ENCODE data around the gene EHBP1. TPM values are rescaled to one million over a fixed set of nuclear protein-coding genes. Genes with fewer than 3 reads are reported as not detected.

The EHBP1 gene
- total and polyA plus RNA-seq, 2 donors (not counting 1 experiment from before 2014, with no cell fraction given) = 129 to 191 TPM

- peaks cover 3% of the 10 kb centered on the region for H3K36me3 ChIP-seq (ENCODE audit: control insufficient read depth, insufficient read depth, low read length)
- H3K4me1 ChIP-seq (ENCODE audit: control insufficient read depth, extremely low read depth, insufficient read depth, low read length) = no peaks in the 10 kb centered on the region
- no peak for DNase-seq (ENCODE audit: low read depth in 2 of 2)
- H3K9me3 ChIP-seq (ENCODE audit: control insufficient read depth, insufficient read depth, low read depth, low read length) = no peaks in the 10 kb centered on the region
- H3K4me2 ChIP-seq (ENCODE audit: extremely low read depth, insufficient read depth, low read length) = no peak overlapping the region
- H3K9ac ChIP-seq (ENCODE audit: insufficient read depth, low read length) = no peak overlapping the region
- no peak overlapping the region for H3K27ac ChIP-seq (ENCODE audit: insufficient read depth, low read length)
- peaks cover 1% of the 10 kb centered on the region for H4K20me1 ChIP-seq (ENCODE audit: control insufficient read depth, extremely low read depth, insufficient read depth, low read length)
- H3K79me2 ChIP-seq (ENCODE audit: control insufficient read depth, insufficient read depth, low read length) = no peaks in the 10 kb centered on the region
- no peak overlapping the region for H2AFZ ChIP-seq (ENCODE audit: low read length)
- H3K4me3 ChIP-seq (replicated peaks in 1 of 4; ENCODE audit: control extremely low read depth in 1 of 4, insufficient read depth in 1 of 4, low read depth in 3 of 4, low read length in 4 of 4) = no peak overlapping the region
- TF ChIP-seq CTCF (conservative IDR thresholded peaks at IDR 0.05 in 1 of 2, IDR thresholded peaks at IDR 0.05 in 1 of 2; ENCODE audit: low read depth in 1 of 2, low read length in 2 of 2) = no peak
- TF ChIP-seq EZH2 (IDR thresholded peaks at IDR 0.05; ENCODE audit: low read length, missing control alignments) = no peak
- peaks cover 27% of the 10 kb centered on the region for H3K27me3 ChIP-seq (ENCODE audit: control insufficient read depth, insufficient read depth, low read length)
Measured at GRCh38 chr2:63044362-63045327, 339.1 kb downstream of the EHBP1 start.

GRCh38 chr2:63046552-63046951 is 341.0 kb downstream of the EHBP1 start:
- peaks cover under 1% of the 10 kb centered on the region for H4K20me1 ChIP-seq (ENCODE audit: control insufficient read depth, extremely low read depth, insufficient read depth, low read length)
- peaks cover 35% of the 10 kb centered on the region for H3K27me3 ChIP-seq (ENCODE audit: control insufficient read depth, insufficient read depth, low read length)
- H3K9me3 ChIP-seq (ENCODE audit: control insufficient read depth, insufficient read depth, low read depth, low read length) = no peaks in the 10 kb centered on the region
- H2AFZ ChIP-seq (ENCODE audit: low read length) = no peak overlapping the region
- DNase-seq (ENCODE audit: low read depth in 2 of 2) = no peak
- H3K79me2 ChIP-seq (ENCODE audit: control insufficient read depth, insufficient read depth, low read length) = no peaks in the 10 kb centered on the region
- peaks cover 3% of the 10 kb centered on the region for H3K36me3 ChIP-seq (ENCODE audit: control insufficient read depth, insufficient read depth, low read length)
- no peak overlapping the region for H3K9ac ChIP-seq (ENCODE audit: insufficient read depth, low read length)
- TF ChIP-seq EZH2 (IDR thresholded peaks at IDR 0.05; ENCODE audit: low read length, missing control alignments) (no peak), CTCF (conservative IDR thresholded peaks at IDR 0.05 in 1 of 2, IDR thresholded peaks at IDR 0.05 in 1 of 2; ENCODE audit: low read depth in 1 of 2, low read length in 2 of 2) (no peak)
- H3K4me3 ChIP-seq (replicated peaks in 1 of 4; ENCODE audit: control extremely low read depth in 1 of 4, insufficient read depth in 1 of 4, low read depth in 3 of 4, low read length in 4 of 4) = no peak overlapping the region
- H3K4me1 ChIP-seq (ENCODE audit: control insufficient read depth, extremely low read depth, insufficient read depth, low read length) = no peaks in the 10 kb centered on the region
- H3K4me2 ChIP-seq (ENCODE audit: extremely low read depth, insufficient read depth, low read length) = no peak overlapping the region
- no peak overlapping the region for H3K27ac ChIP-seq (ENCODE audit: insufficient read depth, low read length)

GRCh38 chr2:63046961-63047320 is 341.4 kb downstream of the EHBP1 start:
- H3K4me2 ChIP-seq (ENCODE audit: extremely low read depth, insufficient read depth, low read length) = no peak overlapping the region
- H3K9me3 ChIP-seq (ENCODE audit: control insufficient read depth, insufficient read depth, low read depth, low read length) = no peaks in the 10 kb centered on the region
- H2AFZ ChIP-seq (ENCODE audit: low read length) = no peak overlapping the region
- TF ChIP-seq CTCF (conservative IDR thresholded peaks at IDR 0.05 in 1 of 2, IDR thresholded peaks at IDR 0.05 in 1 of 2; ENCODE audit: low read depth in 1 of 2, low read length in 2 of 2) = no peak
- TF ChIP-seq EZH2 (IDR thresholded peaks at IDR 0.05; ENCODE audit: low read length, missing control alignments) = no peak
- H3K36me3 ChIP-seq (ENCODE audit: control insufficient read depth, insufficient read depth, low read length) = peaks cover 3% of the 10 kb centered on the region
- H3K9ac ChIP-seq (ENCODE audit: insufficient read depth, low read length) = no peak overlapping the region
- peaks cover 35% of the 10 kb centered on the region for H3K27me3 ChIP-seq (ENCODE audit: control insufficient read depth, insufficient read depth, low read length)
- H4K20me1 ChIP-seq (ENCODE audit: control insufficient read depth, extremely low read depth, insufficient read depth, low read length) = no peaks in the 10 kb centered on the region
- no peaks in the 10 kb centered on the region for H3K4me1 ChIP-seq (ENCODE audit: control insufficient read depth, extremely low read depth, insufficient read depth, low read length)
- no peak overlapping the region for H3K4me3 ChIP-seq (replicated peaks in 1 of 4; ENCODE audit: control extremely low read depth in 1 of 4, insufficient read depth in 1 of 4, low read depth in 3 of 4, low read length in 4 of 4)
- H3K27ac ChIP-seq (ENCODE audit: insufficient read depth, low read length) = no peak overlapping the region
- H3K79me2 ChIP-seq (ENCODE audit: control insufficient read depth, insufficient read depth, low read length) = no peaks in the 10 kb centered on the region
- no peak for DNase-seq (ENCODE audit: low read depth in 2 of 2)

All from fibroblast of lung (primary cell).